Raji (cell line): Measurements from ENCODE around the gene ENOX1.

Experiments
- POLR2A ChIP-seq: IDR thresholded peaks from 2 replicates; pipeline ENCODE4 v1.6.1; 2011; ENCODE audit warnings: low read depth, low read length, control low read depth; ENCODE audit not compliant: insufficient read depth

The ENOX1 gene

DNA sequence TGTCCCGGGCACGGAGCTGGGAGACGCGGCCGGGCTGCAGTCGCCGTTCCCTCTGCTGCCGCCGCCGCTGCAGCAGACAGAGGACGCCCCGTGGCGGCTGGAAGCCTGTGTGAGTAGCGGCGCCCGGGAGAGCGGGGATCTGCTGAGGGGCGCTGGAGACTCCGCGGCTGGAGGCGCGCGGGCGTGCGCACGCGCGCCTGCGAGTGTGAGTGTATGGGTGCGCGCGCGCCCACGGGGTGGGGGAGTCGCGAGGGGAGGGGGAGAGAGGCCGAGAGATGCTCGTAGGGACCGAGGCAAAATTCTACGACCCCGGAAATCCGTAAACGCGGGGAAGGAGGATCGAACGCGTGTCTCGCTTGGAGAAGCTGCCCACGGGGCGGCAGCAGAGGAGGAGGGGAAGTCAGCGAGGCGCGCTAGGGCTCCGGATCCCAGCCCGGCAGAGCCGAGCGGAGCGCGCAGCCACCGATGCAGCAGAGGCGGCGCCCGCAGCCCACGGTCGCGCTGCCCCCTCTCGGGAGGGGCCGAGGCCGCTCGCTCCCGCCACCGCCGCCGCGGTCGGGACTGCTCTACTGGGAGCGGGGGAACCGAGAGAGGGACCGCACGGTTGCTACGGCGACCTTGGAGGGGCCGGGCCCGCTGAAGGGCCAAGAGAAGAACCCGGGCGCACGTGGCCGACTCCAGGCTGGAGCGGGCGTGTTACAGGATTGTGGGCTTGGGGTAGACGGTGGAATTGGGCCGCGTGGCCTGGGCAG, at the start of gene ENOX1:
ENOX1 (minus strand) TSS at position 207 of the 752 bp plus-strand sequence.
- no peak for TF ChIP-seq POLR2A

DNA sequence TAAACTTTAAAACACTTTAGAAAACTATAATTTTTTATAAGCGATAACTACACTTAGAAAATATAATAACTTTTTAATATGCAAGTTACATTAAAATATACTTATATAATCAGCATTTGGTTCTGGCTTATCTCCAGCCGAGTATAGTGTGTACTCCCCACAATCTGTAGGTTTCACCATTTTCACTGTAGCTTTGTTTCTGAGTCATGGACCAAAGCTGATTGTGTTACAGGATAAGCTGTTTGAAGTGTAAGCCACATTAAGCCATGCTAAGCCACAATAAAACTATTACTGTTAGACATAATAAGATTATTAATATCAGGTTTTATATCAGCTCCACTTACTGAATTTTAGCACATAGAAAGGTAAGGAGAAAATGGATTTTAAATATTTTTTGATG, 48.9 kb upstream of the ENOX1 start:
- TF ChIP-seq POLR2A: no peak

DNA sequence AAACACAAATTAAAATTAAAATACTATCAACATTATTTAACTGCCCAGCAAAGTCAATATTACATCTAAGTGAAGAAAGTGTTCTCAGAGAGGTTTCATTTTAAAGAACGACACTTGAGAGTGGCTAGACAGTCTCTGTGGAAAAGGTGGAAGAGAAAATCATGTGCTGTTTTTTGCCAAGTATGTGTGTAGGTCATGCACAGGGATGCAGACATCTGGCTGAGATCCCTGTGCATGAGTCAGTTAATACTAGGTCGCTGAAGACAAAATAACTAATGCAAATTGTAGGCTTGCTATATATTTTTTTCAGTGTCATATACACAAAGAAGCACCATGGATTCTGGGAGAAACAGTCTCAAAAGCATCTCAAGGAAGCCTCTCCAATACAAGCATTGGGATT, 44.3 kb upstream of the ENOX1 start:
- TF ChIP-seq POLR2A: no peak

DNA sequence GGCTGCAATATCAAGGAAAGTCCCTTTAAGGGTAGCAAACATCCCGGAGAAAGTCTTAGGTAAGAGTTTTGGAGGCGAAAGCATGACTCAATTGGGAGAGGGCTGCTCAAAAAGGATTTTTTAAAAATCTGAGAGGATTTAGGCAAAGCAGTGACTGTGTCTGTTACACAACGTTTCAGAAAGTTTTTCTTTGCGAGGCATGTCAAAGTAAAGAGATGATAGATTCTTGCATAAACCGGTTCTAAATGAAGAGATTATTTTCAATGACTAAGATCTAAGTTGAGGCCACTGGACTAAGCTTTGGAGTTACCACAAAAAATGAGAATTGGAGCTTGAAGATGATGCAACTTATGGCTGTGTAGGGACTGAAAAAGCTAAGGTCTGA, 43.7 kb upstream of the ENOX1 start:
- TF ChIP-seq POLR2A: no peak

DNA sequence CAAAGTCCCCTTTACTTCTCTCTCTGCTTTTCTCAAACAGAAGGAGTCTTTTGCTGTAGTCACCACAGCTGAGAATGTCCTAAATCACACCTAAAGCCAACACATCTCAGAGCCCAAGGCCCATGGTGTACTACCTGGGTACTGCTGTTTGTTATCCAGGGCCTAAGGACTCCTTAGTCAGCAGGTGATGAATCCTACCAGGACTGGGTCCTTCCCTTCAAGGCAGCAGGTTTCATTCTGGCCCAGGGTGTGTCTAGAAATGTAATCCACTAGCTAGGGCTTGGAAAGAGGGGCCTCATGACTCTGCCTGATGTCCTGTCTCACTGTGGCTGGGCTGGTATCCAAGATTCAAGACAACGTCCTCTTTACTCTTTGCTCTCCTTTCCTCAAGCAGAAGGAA, 36.2 kb upstream of the ENOX1 start:
- no peak for TF ChIP-seq POLR2A

DNA sequence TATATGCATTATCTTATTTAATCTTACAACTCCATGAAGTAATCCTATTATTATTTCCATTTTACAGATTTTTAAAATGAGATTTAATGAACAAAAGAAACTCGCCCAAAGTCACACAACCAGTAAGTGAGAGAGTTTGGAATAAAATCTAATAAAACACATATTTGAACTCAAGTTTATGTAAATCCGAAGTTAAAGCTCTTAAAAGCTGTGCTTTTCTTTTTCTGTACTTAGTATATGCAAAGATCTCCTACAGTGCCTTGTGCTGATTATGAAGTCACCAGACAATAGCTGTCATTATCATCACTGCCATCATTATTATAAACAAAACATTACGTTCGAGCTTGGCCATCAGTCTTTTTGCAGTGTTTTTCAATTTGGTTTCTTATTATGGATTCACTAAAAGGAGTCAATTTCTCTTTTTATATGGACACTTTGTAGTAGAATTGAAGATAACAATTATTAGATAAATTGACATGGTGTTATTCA, 29.7 kb upstream of the ENOX1 start:
- no peak for TF ChIP-seq POLR2A

DNA sequence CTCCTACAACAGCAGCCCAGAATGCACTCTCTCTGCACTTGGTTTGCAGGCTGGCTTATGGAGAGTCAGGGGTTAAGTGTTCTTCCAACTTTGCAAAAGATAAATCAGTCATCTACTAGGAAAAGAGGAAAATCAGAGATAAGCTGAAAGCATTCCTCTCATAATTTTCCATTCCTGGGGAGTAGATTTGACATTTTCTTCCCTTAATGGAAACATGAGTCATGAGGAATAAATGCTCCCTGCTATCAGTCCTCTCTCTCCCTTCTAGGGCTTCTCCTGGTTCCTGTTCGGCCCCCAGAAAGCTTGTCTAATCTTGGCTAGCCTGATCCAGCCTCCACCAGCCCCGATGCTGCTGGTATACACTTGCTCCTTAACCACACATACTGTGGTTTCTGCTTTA, 28.4 kb upstream of the ENOX1 start:
- TF ChIP-seq POLR2A: no peak

DNA sequence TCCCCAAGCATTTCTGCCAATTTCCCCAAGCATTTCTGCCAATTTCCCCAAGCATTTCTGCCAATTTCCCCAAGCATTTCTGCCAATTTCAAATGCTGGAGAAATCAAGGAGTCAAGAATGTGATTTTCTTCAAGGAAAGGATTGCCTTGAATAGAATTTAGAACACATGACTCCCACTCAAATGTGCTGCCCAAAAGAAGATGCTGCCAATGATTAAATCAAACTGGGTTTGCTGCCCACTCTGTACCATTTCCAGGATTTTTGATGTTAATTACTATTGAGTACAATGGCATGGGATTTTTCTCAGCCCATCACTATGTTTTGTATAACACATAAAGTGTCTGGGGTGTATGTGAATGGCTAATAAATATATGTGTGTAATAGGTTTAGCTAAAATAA, 21.9 kb upstream of the ENOX1 start:
- no peak for TF ChIP-seq POLR2A

DNA sequence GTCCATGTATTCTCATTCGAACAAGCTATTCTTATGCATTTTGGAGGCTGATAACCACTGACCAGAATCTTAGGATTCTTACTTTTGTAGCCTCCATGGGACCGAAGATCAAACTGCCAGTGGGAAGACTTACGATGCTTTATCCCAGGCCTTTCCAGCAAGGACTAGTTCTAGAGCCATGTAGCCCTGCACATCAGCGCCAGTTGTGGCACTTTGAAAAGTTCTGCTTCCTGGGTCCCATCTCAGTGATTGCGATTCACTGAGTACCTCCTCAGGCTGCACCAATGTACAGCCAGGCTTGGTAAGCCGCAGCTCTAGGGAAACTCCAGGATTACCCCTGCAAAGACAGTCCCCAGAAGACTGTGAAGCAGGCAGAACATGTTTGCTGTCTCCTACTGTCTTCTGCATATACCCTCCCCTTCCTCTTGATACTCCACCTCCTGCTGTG, 18.9 kb upstream of the ENOX1 start:
- no peak for TF ChIP-seq POLR2A

DNA sequence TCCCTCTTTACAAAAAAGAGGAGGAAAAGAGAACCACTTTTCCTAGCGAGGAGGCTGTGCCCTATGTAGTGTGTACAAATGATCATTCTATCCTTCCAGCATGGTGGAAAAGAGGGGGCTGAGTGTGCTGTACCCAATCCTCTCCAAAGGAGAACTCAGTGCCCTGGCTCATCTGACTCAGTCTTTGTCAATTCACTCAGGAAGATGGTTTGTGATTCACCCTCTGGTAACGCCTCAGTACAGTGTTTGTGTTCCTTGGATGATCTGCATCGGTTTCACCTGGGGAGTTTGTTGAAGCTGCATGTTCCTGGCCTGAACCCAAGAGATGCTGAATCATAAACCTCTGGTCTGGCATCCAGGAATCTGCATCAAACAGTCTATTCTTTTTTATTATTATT, 18.3 kb upstream of the ENOX1 start:
- no peak for TF ChIP-seq POLR2A

DNA sequence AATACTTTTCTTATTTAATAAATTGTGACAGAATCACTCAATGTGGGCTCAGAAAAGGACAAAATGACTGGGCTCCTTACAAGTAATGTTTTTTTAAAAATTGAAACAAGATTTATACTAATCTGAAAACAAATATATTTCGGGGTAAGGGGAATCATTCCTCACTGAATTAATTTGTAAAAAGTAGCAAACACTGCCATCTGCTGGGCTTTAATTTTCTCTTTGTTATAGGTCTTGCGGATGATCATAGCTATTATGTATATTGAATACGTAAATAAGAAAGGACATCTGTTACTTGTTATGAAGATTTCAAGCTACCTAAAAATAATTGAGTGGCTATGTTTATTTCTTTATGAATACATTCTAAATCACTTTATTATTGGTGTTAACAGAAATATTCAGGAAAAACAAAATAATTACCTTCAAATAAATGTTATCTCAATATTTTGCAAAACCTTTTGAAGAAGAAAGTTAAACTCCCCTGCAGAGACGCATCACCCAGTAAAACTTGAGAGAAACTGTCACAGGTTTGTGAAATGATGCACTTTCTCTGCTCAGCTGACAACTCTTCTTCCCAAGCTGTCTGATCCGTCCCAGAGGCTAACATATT, 17.8 kb upstream of the ENOX1 start:
- TF ChIP-seq POLR2A: no peak

DNA sequence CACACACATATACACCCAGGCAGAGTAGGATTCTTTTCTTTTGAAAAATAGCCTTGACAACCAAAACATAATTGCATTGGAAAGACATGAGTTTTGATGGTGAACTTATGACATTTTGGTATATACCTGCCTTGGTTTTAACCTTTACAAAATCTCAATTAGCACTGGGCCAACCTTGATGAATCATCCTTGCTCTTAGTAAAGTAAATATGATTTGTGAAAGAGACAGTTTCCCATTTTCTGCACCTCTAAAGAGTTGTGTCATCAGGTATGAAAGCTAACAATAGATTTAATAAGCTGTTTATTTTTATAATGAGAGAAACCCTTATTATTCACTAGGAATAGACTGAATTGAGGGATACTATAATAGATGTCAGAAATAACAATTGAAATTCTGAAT, 15.7 kb upstream of the ENOX1 start:
- TF ChIP-seq POLR2A: no peak

DNA sequence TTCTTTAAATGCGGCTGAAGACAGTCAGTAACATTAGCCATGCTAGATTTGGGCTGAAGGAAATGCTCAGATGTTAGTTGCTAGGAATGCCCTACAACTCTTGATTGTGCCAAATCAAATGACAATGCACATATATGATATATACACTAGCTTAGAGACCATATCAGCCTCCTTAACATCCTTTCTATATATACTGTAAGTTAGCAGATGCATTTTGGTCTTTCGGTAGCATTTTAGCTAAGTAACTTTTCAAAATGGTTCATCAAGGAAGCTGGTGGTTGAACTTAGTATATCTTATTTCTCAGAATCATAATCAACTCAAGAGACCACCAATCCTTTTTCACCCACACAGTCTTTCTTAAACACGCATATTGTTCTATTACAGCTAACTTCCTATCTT, 14.1 kb upstream of the ENOX1 start:
- TF ChIP-seq POLR2A: no peak

DNA sequence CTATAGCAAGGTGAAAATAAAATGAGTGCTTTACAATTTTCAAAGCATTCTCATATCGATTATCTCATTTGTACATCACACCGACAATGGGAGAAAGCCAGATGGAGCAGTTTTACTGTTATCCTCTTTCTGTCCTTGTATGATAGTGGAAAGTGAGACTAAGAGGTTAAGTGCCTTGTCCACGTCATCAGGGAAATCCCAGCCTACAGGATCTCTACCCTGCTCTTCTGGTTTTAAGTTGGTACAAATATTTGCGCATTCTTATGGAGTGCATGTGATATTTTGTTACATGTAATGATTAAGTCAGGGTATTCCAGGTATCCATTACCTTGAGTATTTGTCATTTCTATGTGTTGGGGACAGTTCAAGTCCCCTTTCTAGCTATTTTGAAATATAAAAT, 12.4 kb upstream of the ENOX1 start:
- TF ChIP-seq POLR2A: no peak

DNA sequence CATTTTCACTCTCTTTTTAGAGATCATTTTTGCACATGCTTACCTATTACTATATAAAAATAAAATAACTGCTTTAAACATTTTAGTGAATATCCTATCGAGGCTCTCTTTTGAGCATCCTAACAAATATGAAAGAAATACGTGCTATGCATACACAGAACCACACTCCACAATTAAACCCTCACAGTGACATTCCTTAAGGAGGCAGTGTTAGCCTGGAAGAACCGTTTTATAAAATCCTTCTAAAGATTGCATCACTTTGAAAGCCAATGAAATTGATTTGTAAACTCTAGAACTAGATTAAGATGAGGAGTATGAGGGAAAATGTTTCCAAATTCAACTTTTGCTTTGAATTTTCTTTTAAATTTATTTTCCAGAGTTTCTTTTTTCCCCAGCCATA, 11.1 kb upstream of the ENOX1 start:
- no peak for TF ChIP-seq POLR2A

DNA sequence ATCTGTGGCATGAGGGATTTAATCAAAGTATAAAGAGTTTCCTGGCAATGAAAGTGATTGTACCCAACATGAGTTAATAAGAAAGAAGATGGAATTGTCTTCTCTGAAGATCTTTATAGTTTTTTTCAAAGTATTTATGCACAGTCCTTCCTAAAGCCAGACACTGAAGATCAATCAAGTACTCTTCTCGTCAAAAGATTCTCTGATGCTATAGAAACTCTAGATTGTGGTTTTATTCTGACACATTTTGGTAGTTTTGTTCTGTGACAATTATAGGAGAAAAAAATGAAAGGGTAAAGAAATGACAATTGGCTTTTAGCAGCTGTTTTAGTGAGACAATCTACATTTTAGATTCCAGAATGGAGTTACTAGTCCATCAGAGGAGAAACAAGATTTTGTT, 10.4 kb upstream of the ENOX1 start:
- no peak for TF ChIP-seq POLR2A

DNA sequence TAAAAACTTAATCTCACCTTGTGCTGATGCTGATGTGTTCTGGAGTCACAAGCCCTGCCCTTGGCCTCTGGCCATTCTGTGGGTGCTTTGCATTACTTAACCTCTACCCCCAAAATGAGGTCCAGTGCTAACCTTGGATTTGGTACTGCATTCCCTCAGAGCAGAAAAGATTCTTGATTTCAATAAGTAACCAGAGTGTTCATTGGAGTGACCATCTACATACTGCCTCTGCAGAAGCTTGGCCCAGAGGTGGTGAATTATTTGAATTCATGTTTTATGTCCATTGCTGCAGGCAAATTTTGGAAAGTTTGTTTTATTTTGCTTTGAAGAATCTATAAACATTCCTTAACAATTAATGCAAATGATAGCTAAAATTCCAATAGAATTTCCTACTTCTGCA, 7.6 kb upstream of the ENOX1 start:
- TF ChIP-seq POLR2A: no peak
